ENCODE data around the gene LSS. TPM values are rescaled to one million over a fixed set of nuclear protein-coding genes. Genes with fewer than 3 reads are reported as not detected.
A peak's percentile ranks its signal among the peaks of the same experiment; 100 is the strongest.
"Not testable (repeated sequence)": the region's sequence is repeated elsewhere in the genome, so short reads cannot be mapped to it uniquely, and the experiment has no call there.

Gene LSS
- total RNA-seq, 1 donor from 2014 or later: 52.0 TPM

GRCh38 chr21:46180778-46181391, 47.7 kb downstream of the LSS start:
- intact Hi-C loops (cut with micrococcal nuclease): no loop called here
- no peak for DNase-seq
- Histone ChIP-seq H3K9me3 (replicated peaks) (peaks cover 5% of the 10 kb centered on the region), H3K36me3 (no peaks in the 10 kb centered on the region), H3K27me3 (ENCODE audit: low read depth) (no peaks in the 10 kb centered on the region), H3K27ac (replicated peaks) (no peak overlapping the region), H3K4me3 (no peak overlapping the region), H3K4me1 (peaks cover 26% of the 10 kb centered on the region)
- TF ChIP-seq CTCF (IDR thresholded peaks at IDR 0.05; ENCODE audit: borderline replicate concordance): no peak

- intact Hi-C loops (cut with micrococcal nuclease): no loop called here
- no peak for DNase-seq
- Histone ChIP-seq H3K27ac (replicated peaks) (no peak overlapping the region), H3K36me3 (no peaks in the 10 kb centered on the region), H3K4me3 (no peak overlapping the region), H3K4me1 (peaks cover 20% of the 10 kb centered on the region), H3K27me3 (ENCODE audit: low read depth) (no peaks in the 10 kb centered on the region), H3K9me3 (replicated peaks) (peaks cover 6% of the 10 kb centered on the region)
- no peak for TF ChIP-seq CTCF (IDR thresholded peaks at IDR 0.05; ENCODE audit: borderline replicate concordance)
Measured at GRCh38 chr21:46180079-46180722, 48.4 kb downstream of the LSS start.

GRCh38 chr21:46179708-46180078, 48.9 kb downstream of the LSS start:
- no peak for TF ChIP-seq CTCF (IDR thresholded peaks at IDR 0.05; ENCODE audit: borderline replicate concordance)
- Histone ChIP-seq H3K27ac (replicated peaks) (no peak overlapping the region), H3K4me3 (no peak overlapping the region), H3K27me3 (ENCODE audit: low read depth) (no peaks in the 10 kb centered on the region), H3K4me1 (peaks cover 15% of the 10 kb centered on the region), H3K36me3 (no peaks in the 10 kb centered on the region), H3K9me3 (replicated peaks) (peaks cover 12% of the 10 kb centered on the region)
- DNase-seq: no peak
- intact Hi-C loops (cut with micrococcal nuclease): no loop called here

- no peak for DNase-seq
- no peak overlapping the region for H3K4me3 ChIP-seq
- H3K9me3 ChIP-seq (replicated peaks): peaks cover 19% of the 10 kb centered on the region
- H3K4me1 ChIP-seq: peaks cover 11% of the 10 kb centered on the region
- no peak for TF ChIP-seq CTCF (IDR thresholded peaks at IDR 0.05; ENCODE audit: borderline replicate concordance)
- H3K27me3 ChIP-seq (ENCODE audit: low read depth): no peaks in the 10 kb centered on the region
- H3K27ac ChIP-seq (replicated peaks): peak overlapping the region; percentile 38
- intact Hi-C loops (cut with micrococcal nuclease): no loop called here
- no peaks in the 10 kb centered on the region for H3K36me3 ChIP-seq
Measured at GRCh38 chr21:46178961-46179360, 49.6 kb downstream of the LSS start.

GRCh38 chr21:46176443-46177129, 52.0 kb downstream of the LSS start:
- intact Hi-C loops (cut with micrococcal nuclease); H3K36me3 ChIP-seq; H3K27ac ChIP-seq (replicated peaks); H3K27me3 ChIP-seq (ENCODE audit: low read depth); DNase-seq; H3K4me1 ChIP-seq; H3K4me3 ChIP-seq: not testable (repeated sequence)
- peaks cover 22% of the 10 kb centered on the region for H3K9me3 ChIP-seq (replicated peaks)

- H3K9me3 ChIP-seq (replicated peaks): peaks cover 22% of the 10 kb centered on the region
- H3K27me3 ChIP-seq (ENCODE audit: low read depth): no peaks in the 10 kb centered on the region
- DNase-seq: no peak
- H3K36me3 ChIP-seq: no peaks in the 10 kb centered on the region
- no peak overlapping the region for H3K27ac ChIP-seq (replicated peaks)
- no peak for TF ChIP-seq CTCF (IDR thresholded peaks at IDR 0.05; ENCODE audit: borderline replicate concordance)
- H3K4me1 ChIP-seq: no peaks in the 10 kb centered on the region
- intact Hi-C loops (cut with micrococcal nuclease): no loop called here
- no peak overlapping the region for H3K4me3 ChIP-seq
Measured at GRCh38 chr21:46173573-46173972, 55.0 kb downstream of the LSS start.
